IMR-90 (cell line): ENCODE data around the gene SLC22A6. TPM values are rescaled to one million over a fixed set of nuclear protein-coding genes. Genes with fewer than 3 reads are reported as not detected.

Experiments
- ATAC-seq: fragments of 200-7000 bp; cut with Tn5 transposase; 2 replicates; pipeline ENCODE4 v1.9.1; 2020; ENCODE audit warnings: low read depth, mild to moderate bottlenecking, moderate library complexity
- BruUV-seq: library from RNA; stranded (reverse); fragments of 400-500 nt; replicated peaks from 2 replicates; lab custom pipeline; 2021; lab: Mats Ljungman, UMichigan
- CTCF ChIA-PET: fragments of 300-600 bp; formaldehyde crosslinking; extraction: SDS; loops from one replicate; lab custom pipeline; 2021; ENCODE audit warnings: antibody characterized with exemption; lab: Yijun Ruan, JAX
- POLR2A ChIA-PET: fragments of 300-600 bp; sonication (Branson Sonifier 250); formaldehyde crosslinking; loops from one replicate; lab custom pipeline; 2022; ENCODE audit warnings: antibody characterized with exemption; ENCODE audit not compliant: unreplicated experiment; lab: Charles Lee
- DNase-seq: peaks from one replicate; pipeline ENCODE4 v3.0.0; 2013
- H2AFZ ChIP-seq: replicated peaks from 2 replicates; pipeline ENCODE3; 2013; ENCODE audit warnings: low read length, mild to moderate bottlenecking; ENCODE audit not compliant: poor library complexity
- H2AK5ac ChIP-seq: 2 replicates; pipeline ENCODE4 v1.6.1; 2013; ENCODE audit warnings: low read depth, low read length, inconsistent platforms
- H2AK9ac ChIP-seq: replicated peaks from 2 replicates; pipeline ENCODE3; 2013; ENCODE audit warnings: mild to moderate bottlenecking, low read depth, low read length, moderate library complexity; ENCODE audit not compliant: poor library complexity
- H2BK120ac ChIP-seq: 2 replicates; pipeline ENCODE4 v1.6.1; 2013; ENCODE audit warnings: low read depth, low read length, inconsistent platforms
- H2BK15ac ChIP-seq: 3 replicates; pipeline ENCODE4 v1.6.1; 2013; ENCODE audit warnings: low read depth, low read length, inconsistent platforms
- H2BK20ac ChIP-seq: 2 replicates; pipeline ENCODE4 v1.6.1; 2013; ENCODE audit warnings: low read depth, mild to moderate bottlenecking, inconsistent platforms, low read length, moderate library complexity
- H2BK5ac ChIP-seq: 2 replicates; pipeline ENCODE4 v1.6.1; 2013; ENCODE audit warnings: mild to moderate bottlenecking, low read depth, low read length, inconsistent platforms; ENCODE audit not compliant: poor library complexity, severe bottlenecking
- H3K14ac ChIP-seq: replicated peaks from 2 replicates; pipeline ENCODE4 v1.6.1; 2013; ENCODE audit warnings: low read depth, low read length, inconsistent platforms
- H3K18ac ChIP-seq: 2 replicates; pipeline ENCODE4 v1.6.1; 2013; ENCODE audit warnings: low read depth, low read length, control low read depth
- H3K23ac ChIP-seq: 2 replicates; pipeline ENCODE4 v1.6.1; 2013; ENCODE audit warnings: low read depth, low read length, inconsistent platforms
- H3K27ac ChIP-seq: 2 replicates; pipeline ENCODE4 v1.5.1; 2013; ENCODE audit warnings: mild to moderate bottlenecking, control low read depth, low read length; ENCODE audit not compliant: insufficient read depth
- H3K27me3 ChIP-seq: 2 replicates; pipeline ENCODE4 v1.6.1; 2013; ENCODE audit warnings: low read length; ENCODE audit not compliant: control insufficient read depth, insufficient read depth
- H3K36me3 ChIP-seq: 2 replicates; pipeline ENCODE4 v1.6.1; 2013; ENCODE audit warnings: low read length, mixed read lengths; ENCODE audit not compliant: control insufficient read depth, insufficient read depth
- H3K4ac ChIP-seq: 2 replicates; pipeline ENCODE4 v1.6.1; 2013; ENCODE audit warnings: low read depth, low read length, inconsistent platforms
- H3K4me1 ChIP-seq: 2 replicates; pipeline ENCODE4 v1.6.1; 2013; ENCODE audit warnings: low read length, mixed read lengths; ENCODE audit not compliant: control insufficient read depth, insufficient read depth
- H3K4me2 ChIP-seq: 2 replicates; pipeline ENCODE4 v1.6.1; 2013; ENCODE audit warnings: low read depth, mild to moderate bottlenecking, control low read depth, low read length, moderate library complexity
- H3K4me3 ChIP-seq: 2 replicates; pipeline ENCODE4 v1.5.1; 2013; ENCODE audit warnings: low read depth, mild to moderate bottlenecking, control low read depth, low read length, moderate library complexity; ENCODE audit not compliant: insufficient read depth
- H3K56ac ChIP-seq: 2 replicates; pipeline ENCODE4 v1.6.1; 2013; ENCODE audit warnings: low read length, inconsistent platforms; ENCODE audit not compliant: insufficient read depth; ENCODE audit errors: extremely low read depth
- H3K79me1 ChIP-seq, 2 experiments: 2 replicates each; pipeline ENCODE4 v1.6.1; 2013; ENCODE audit warnings: low read length in 2 of 2, inconsistent platforms in 1 of 2, low read depth in 1 of 2
- H3K9ac ChIP-seq: 2 replicates; pipeline ENCODE4 v1.6.1; 2013; ENCODE audit warnings: low read depth, low read length, control low read depth
- H3K9me1 ChIP-seq: 2 replicates; pipeline ENCODE4 v1.6.1; 2013; ENCODE audit warnings: low read length, inconsistent platforms; ENCODE audit not compliant: insufficient read depth
- H3K9me3 ChIP-seq: 2 replicates; pipeline ENCODE4 v1.6.1; 2013; ENCODE audit warnings: low read length; ENCODE audit not compliant: control insufficient read depth, insufficient read depth
- H4K20me1 ChIP-seq: 2 replicates; pipeline ENCODE4 v1.6.1; 2013; ENCODE audit warnings: low read length, inconsistent platforms; ENCODE audit not compliant: insufficient read depth
- H4K5ac ChIP-seq: 2 replicates; pipeline ENCODE4 v1.6.1; 2013; ENCODE audit warnings: mild to moderate bottlenecking, low read depth, low read length, control low read depth
- H4K8ac ChIP-seq, 2 experiments: 2 replicates each; pipeline ENCODE4 v1.6.1; 2013; ENCODE audit warnings: low read depth in 2 of 2, low read length in 2 of 2, control low read depth in 1 of 2, inconsistent platforms in 1 of 2
- H4K91ac ChIP-seq: 2 replicates; pipeline ENCODE4 v1.6.1; 2013; ENCODE audit warnings: low read depth, low read length, inconsistent platforms; ENCODE audit not compliant: insufficient read depth
- CHD1 ChIP-seq: IDR thresholded peaks from 2 replicates; pipeline ENCODE4 v1.6.1; 2012; ENCODE audit warnings: low read depth, low read length, improper control_type of control experiment
- WGBS, 2 experiments: methylation state at CpG; one replicate each; pipeline versions ENCODE4 v1.1.5 to v1.1.7; 2013; ENCODE audit warnings: missing lambda C conversion rate in 2 of 2; ENCODE audit not compliant: insufficient read length in 1 of 2; ENCODE audit errors: extremely low coverage in 2 of 2; 5-methylcytosine and 5-hydroxymethylcytosine counted together
- dilution Hi-C: fragments of 300-500 bp; cut with HindIII; formaldehyde crosslinking; loops from one replicate; pipeline ENCODE4 v1.14.3; 2018; ENCODE audit warnings: low sequenced_read_pairs; ENCODE audit not compliant: unreplicated experiment
- in situ Hi-C: fragments of 300-500 bp; cut with MboI; formaldehyde crosslinking; loops from 3 replicates; pipeline ENCODE4 v1.14.3; 2019; ENCODE audit warnings: low sequenced_read_pairs, inconsistent platforms, mixed read lengths
- intact Hi-C: fragments of 100-400 bp; cut with micrococcal nuclease; formaldehyde crosslinking; loops from 2 replicates; pipeline ENCODE4 v1.10.0; 2022
- polyA plus RNA-seq, 3 experiments: library from polyadenylated mRNA; depleted of rRNA; stranded (reverse); fragments of >200 nt; gene quantifications; 2 replicates each; pipeline ENCODE4 v1.2.3, GENCODE V29; 2012; ENCODE audit warnings: low replicate concordance in 1 of 3
- total RNA-seq: library from RNA; depleted of rRNA; stranded (reverse); fragments of >200 nt; gene quantifications from 2 replicates; pipeline ENCODE4 v1.2.3, GENCODE V29; 2012

Gene SLC22A6
- total and polyA plus RNA-seq, 2 of the 4 experiments (the other 2 are of a cell fraction) = not detected

- no peaks in the 10 kb centered on the region for H4K20me1 ChIP-seq
- no peak for DNase-seq
- H2AFZ ChIP-seq = no peak overlapping the region
- H4K5ac ChIP-seq = no peak overlapping the region
- H3K27me3 ChIP-seq = peaks cover 14% of the 10 kb centered on the region; the same call in 1 of the 2 replicates
- no peak overlapping the region for H3K56ac ChIP-seq
- H4K8ac ChIP-seq = no peak overlapping the region
- H2AK9ac ChIP-seq = no peak overlapping the region
- intact Hi-C loops (no loop called here), dilution Hi-C loops (no loop called here), in situ Hi-C loops (loop anchor here (5.0 kb wide), 1 partner anchor 116 kb away; no protein-coding TSS in a partner anchor)
- H2BK15ac ChIP-seq = no peak overlapping the region
- H3K4ac ChIP-seq = no peak overlapping the region
- no peak overlapping the region for H3K4me3 ChIP-seq
- no peak overlapping the region for H3K4me2 ChIP-seq
- no TSS peak for BruUV-seq
- no peaks in the 10 kb centered on the region for H3K36me3 ChIP-seq
- no peak overlapping the region for H2BK120ac ChIP-seq
- H3K27ac ChIP-seq = no peak overlapping the region
- no peaks in the 10 kb centered on the region for H3K9me1 ChIP-seq
- TF ChIP-seq CHD1 = no peak
- ATAC-seq = no peak
- POLR2A ChIA-PET = no interaction called here
- no peak overlapping the region for H3K14ac ChIP-seq
- H4K91ac ChIP-seq = no peak overlapping the region
- H3K79me1 ChIP-seq = no peaks in the 10 kb centered on the region
- no peak overlapping the region for H3K9ac ChIP-seq
- 82% methylated on average over 7 of the region's 11 CpGs; no CpG with 5 or more reads in 1 of the 2 experiments for WGBS, 2 experiments
- no peak overlapping the region for H3K23ac ChIP-seq
- H3K4me1 ChIP-seq = no peaks in the 10 kb centered on the region
- H2BK5ac ChIP-seq = no peak overlapping the region
- CTCF ChIA-PET = interaction anchor here (0.6 to 4.1 kb wide), 9 partner anchors 9 to 607 kb away, joined by 3 to 59 read pairs (median 4); no protein-coding TSS in a partner anchor
- no peak overlapping the region for H3K18ac ChIP-seq
- no peak overlapping the region for H2AK5ac ChIP-seq
- no peaks in the 10 kb centered on the region for H3K9me3 ChIP-seq
- no peak overlapping the region for H2BK20ac ChIP-seq
These were observed 38.6 kb upstream of the SLC22A6 start for GRCh38 chr11:63023222-63023814.
